Neuron (in vitro differentiated cells): ENCODE results near the gene PDIA2.
"Not testable (repeated sequence)": the region's sequence is repeated elsewhere in the genome, so short reads cannot be mapped to it uniquely, and the experiment has no call there.

Experiments
- H2AFZ ChIP-seq: one replicate; pipeline ENCODE4 v1.6.1; 2013; ENCODE audit warnings: low read depth, mild to moderate bottlenecking, inconsistent platforms, low read length, moderate library complexity
- H3K27me3 ChIP-seq: one replicate; pipeline ENCODE4 v1.6.1; 2013; ENCODE audit warnings: low read length; ENCODE audit not compliant: insufficient read depth
- H3K36me3 ChIP-seq: one replicate; pipeline ENCODE4 v1.6.1; 2013; ENCODE audit warnings: low read length; ENCODE audit not compliant: insufficient read depth
- H3K4me1 ChIP-seq: one replicate; pipeline ENCODE4 v1.6.1; 2013; ENCODE audit warnings: low read length; ENCODE audit not compliant: insufficient read depth
- H3K4me3 ChIP-seq: 2 replicates; pipeline ENCODE4 v1.5.1; 2013; ENCODE audit warnings: mild to moderate bottlenecking, low read length, moderate library complexity
- H3K9me3 ChIP-seq: one replicate; pipeline ENCODE4 v1.6.1; 2013; ENCODE audit warnings: low read length

PDIA2 gene

DNA sequence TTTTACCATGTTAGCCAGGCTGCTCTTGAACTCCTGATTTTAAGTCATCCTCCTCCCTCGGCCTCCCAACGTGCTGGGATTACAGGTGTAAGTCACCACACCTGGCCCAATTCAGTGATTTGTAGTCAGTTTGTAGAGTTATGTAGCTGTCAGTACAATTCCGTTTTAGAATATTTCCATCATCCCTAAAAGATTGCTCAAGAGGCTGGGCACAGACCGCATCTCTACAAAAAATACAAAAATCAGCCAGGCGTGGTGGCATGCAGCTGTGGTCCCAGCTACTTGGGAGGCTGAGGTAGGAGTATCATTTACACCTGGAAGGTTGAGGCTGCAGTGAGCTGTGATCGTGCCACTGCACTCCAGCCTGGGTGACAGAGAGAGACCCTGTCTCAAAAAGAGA lies 27.8 kb upstream of the PDIA2 start:
- no peaks in the 10 kb centered on the region for H3K4me1 ChIP-seq
- H3K4me3 ChIP-seq: no peak overlapping the region
- no peak overlapping the region for H2AFZ ChIP-seq
- H3K27me3 ChIP-seq: no peaks in the 10 kb centered on the region
- H3K9me3 ChIP-seq: peaks cover 4% of the 10 kb centered on the region
- H3K36me3 ChIP-seq: peaks cover 52% of the 10 kb centered on the region

DNA sequence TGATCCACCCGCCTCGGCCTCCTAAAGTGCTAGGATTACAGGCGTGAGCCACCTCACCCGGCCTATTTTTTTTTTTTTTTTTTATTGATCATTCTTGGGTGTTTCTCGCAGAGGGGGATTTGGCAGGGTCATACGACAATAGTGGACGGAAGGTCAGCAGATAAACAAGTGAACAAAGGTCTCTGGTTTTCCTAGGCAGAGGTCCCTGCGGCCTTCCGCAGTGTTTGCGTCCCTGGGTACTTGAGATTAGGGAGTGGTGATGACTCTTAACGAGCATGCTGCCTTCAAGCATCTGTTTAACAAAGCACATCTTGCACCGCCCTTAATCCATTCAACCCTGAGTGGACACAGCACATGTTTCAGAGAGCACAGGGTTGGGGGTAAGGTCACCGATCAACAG lies 24.9 kb upstream of the PDIA2 start:
- H3K27me3 ChIP-seq, H2AFZ ChIP-seq, H3K4me3 ChIP-seq, H3K4me1 ChIP-seq, H3K9me3 ChIP-seq: not testable (repeated sequence)
- H3K36me3 ChIP-seq: peaks cover 62% of the 10 kb centered on the region

DNA sequence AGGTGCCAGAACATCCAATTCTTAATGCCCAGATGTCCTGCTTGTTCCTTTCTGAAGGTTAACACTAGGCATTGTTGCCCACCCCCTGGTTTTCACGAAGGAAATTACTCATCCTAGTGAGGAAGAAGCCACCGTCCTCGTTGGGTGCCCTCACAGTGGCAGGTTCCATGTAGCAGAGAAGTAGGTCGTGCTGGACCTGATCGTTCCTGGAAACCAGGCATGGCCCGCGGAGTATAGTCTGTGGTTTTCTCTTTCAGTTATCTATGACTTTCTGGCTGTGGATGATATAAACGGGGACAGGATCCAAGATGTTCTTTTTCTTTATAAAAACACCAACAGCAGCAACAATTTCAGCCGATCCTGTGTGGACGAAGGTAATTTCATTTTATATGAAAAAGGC lies 23.7 kb upstream of the PDIA2 start:
- Histone ChIP-seq H3K9me3 (peaks cover 4% of the 10 kb centered on the region), H3K36me3 (peaks cover 64% of the 10 kb centered on the region), H2AFZ (no peak overlapping the region), H3K27me3 (no peaks in the 10 kb centered on the region), H3K4me3 (no peak overlapping the region), H3K4me1 (no peaks in the 10 kb centered on the region)

DNA sequence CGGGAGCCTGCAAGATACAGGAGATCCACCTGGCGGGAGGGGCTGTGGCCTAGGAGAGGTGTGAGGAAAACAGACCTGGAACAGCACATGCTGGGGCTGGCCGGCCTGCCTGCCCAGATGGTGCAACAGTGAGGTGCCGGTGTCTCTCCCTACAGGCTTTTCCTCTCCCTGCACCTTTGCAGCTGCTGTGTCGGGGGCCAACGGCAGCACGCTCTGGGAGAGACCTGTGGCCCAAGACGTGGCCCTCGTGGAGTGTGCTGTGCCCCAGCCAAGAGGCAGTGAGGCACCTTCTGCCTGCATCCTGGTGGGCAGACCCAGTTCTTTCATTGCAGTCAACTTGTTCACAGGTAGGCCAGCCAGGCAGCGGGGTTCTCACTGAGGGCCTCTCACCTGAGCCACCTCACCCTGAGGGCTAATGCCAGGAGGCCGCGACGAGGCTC lies 23.1 kb upstream of the PDIA2 start:
- no peak overlapping the region for H3K4me3 ChIP-seq
- H3K9me3 ChIP-seq: peaks cover 4% of the 10 kb centered on the region
- H3K27me3 ChIP-seq: no peaks in the 10 kb centered on the region
- H3K36me3 ChIP-seq: peaks cover 67% of the 10 kb centered on the region
- no peak overlapping the region for H2AFZ ChIP-seq
- H3K4me1 ChIP-seq: no peaks in the 10 kb centered on the region

DNA sequence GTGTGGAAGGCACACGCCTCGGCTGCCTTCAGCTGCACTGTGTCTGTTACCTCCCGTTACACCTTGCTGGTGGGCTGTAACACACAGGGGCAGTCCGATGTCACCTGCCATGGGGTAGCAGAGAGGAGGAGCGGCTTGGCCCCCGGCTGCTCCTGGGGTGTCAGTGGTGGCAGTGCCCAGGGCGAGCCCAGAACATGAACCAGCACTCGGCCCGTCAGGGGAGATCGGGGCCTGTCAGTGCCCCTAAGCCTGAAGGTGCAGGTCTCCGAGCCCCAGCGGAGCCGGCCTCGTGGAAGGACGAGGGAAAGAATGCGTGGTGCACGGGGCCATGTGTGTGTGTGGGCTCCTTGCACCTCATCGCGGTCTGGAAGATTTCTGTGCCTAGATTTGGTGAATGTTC lies 22.6 kb upstream of the PDIA2 start:
- peaks cover 4% of the 10 kb centered on the region for H3K9me3 ChIP-seq

DNA sequence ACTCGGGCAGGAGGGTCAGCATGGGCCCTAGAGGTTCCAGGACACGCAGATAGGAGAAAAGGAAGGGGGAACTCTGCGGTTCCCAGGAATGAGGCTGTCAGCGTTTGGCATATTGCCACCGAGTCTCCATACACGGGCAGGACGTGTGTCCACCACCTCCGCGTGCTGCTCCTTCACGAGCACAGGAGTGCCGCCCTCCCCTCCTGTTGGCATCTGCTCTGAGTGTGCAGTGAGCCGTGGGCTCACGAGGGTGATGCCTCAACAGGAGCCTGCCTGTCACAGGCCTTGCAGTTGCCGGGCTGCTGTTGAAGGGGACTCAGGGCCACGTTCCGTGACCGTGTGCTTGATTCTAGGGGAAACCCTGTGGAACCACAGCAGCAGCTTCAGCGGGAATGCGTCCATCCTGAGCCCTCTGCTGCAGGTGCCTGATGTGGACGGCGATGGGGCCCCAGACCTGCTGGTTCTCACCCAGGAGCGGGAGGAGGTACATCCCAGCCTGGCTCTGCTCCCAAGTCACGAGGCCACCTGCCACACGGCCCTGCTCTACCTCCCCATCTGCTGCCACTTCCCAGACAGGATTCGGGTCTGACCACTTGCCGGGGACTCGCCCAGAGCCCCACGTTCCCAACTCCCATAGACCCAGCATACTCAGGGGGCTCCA lies 21.8 kb upstream of the PDIA2 start:
- Histone ChIP-seq H3K4me1 (no peaks in the 10 kb centered on the region), H2AFZ (no peak overlapping the region), H3K27me3 (no peaks in the 10 kb centered on the region), H3K9me3 (no peaks in the 10 kb centered on the region), H3K36me3 (peaks cover 67% of the 10 kb centered on the region), H3K4me3 (no peak overlapping the region)

More for the DNA sequence above, 22.6 kb upstream of the PDIA2 start:
- Histone ChIP-seq H3K4me1 (no peaks in the 10 kb centered on the region), H3K36me3 (peaks cover 69% of the 10 kb centered on the region), H3K4me3 (no peak overlapping the region), H2AFZ (no peak overlapping the region), H3K27me3 (no peaks in the 10 kb centered on the region)

DNA sequence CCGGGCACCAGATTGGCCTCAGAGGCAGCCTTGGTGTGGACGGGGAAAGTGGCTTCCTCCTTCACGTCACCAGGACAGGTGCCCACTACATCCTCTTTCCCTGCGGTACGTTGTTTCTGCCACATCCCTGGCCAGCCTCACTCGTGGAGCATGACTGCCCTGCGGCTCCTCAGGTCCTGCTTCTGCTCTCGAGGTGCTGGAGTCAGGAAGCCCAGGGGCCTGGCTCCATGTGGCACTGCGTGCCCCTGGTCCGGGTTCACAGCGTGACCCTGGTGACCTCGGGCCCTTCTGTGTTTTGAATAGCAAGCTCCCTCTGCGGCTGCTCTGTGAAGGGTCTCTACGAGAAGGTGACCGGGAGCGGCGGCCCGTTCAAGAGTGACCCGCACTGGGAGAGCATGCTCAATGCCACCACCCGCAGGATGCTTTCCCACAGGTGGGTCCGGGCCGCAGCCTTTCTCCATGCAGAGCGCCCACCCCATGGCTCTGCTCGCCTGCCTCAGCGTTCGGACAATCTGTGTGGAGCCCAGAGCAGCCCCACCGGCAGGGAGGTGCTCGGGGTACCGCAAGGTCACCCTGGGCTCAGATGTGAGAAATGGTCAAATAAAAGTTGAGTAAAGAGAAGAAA lies 20.7 kb upstream of the PDIA2 start:
- no peak overlapping the region for H3K4me3 ChIP-seq
- H3K36me3 ChIP-seq: peaks cover 63% of the 10 kb centered on the region
- no peaks in the 10 kb centered on the region for H3K4me1 ChIP-seq
- no peak overlapping the region for H2AFZ ChIP-seq
- H3K27me3 ChIP-seq: no peaks in the 10 kb centered on the region
- no peaks in the 10 kb centered on the region for H3K9me3 ChIP-seq

DNA sequence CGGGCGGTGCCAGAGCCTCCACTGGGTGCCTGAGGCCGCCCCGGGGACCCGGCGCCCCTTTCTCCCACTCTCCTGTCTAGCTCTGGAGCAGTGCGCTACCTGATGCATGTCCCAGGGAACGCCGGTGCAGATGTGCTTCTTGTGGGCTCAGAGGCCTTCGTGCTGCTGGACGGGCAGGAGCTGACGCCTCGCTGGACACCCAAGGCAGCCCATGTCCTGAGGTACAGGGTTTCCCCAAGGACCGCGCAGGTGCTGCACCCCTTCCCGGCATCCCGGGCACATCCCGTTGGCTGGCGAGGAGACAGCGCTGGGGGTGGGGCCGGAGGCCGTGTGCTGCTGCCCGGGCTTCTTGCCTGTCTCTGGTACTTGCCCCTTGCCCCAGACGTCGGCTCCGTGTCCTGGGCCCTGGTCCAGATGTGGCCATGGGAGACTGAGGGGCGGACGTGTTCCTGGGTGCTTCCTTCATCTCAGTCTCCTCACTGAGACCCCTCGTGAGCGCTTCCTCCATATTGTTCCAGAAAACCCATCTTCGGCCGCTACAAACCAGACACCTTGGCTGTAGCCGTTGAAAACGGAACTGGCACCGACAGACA lies 19.7 kb upstream of the PDIA2 start:
- no peak overlapping the region for H2AFZ ChIP-seq
- no peaks in the 10 kb centered on the region for H3K27me3 ChIP-seq
- H3K36me3 ChIP-seq: peaks cover 63% of the 10 kb centered on the region
- no peak overlapping the region for H3K4me3 ChIP-seq
- H3K9me3 ChIP-seq: no peaks in the 10 kb centered on the region
- H3K4me1 ChIP-seq: no peaks in the 10 kb centered on the region

DNA sequence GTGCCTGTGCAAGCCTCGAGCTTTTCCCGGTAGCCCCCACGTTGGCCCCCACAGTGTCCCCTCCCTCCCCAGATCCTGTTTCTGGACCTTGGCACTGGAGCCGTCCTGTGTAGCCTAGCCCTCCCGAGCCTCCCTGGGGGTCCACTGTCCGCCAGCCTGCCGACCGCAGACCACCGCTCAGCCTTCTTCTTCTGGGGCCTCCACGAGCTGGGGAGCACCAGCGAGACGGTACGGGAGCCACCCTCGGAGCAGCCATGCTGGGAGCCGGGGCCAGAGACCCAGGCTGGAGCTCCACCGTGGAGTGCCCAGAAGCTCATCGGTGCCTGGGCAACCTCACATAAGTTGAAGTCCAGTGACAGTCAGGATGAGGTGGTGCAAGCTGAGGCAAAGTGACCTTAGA lies 19.0 kb upstream of the PDIA2 start:
- no peaks in the 10 kb centered on the region for H3K4me1 ChIP-seq
- no peak overlapping the region for H2AFZ ChIP-seq
- no peaks in the 10 kb centered on the region for H3K9me3 ChIP-seq
- no peaks in the 10 kb centered on the region for H3K27me3 ChIP-seq
- H3K36me3 ChIP-seq: peaks cover 63% of the 10 kb centered on the region
- no peak overlapping the region for H3K4me3 ChIP-seq

DNA sequence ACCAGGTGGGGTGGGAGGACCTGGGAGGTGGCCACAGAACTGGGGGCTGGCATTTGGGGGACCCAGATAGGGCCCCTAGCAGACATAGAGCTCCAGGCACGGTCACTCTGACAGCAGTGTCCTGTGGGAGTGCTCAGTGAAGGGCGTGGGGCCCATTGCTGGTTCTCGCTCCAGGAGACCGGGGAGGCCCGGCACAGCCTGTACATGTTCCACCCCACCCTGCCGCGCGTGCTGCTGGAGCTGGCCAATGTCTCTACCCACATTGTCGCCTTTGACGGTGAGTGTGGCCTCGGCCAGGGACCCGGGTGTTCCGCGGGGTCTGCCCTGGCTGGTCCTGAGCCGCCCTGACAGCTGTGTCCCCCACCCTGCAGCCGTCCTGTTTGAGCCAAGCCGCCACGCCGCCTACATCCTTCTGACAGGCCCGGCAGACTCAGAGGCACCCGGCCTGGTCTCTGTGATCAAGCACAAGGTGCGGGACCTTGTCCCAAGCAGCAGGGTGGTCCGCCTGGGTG lies 18.5 kb upstream of the PDIA2 start:
- Histone ChIP-seq H3K36me3 (peaks cover 57% of the 10 kb centered on the region), H3K4me1 (no peaks in the 10 kb centered on the region), H2AFZ (no peak overlapping the region), H3K4me3 (no peak overlapping the region), H3K9me3 (no peaks in the 10 kb centered on the region), H3K27me3 (no peaks in the 10 kb centered on the region)

DNA sequence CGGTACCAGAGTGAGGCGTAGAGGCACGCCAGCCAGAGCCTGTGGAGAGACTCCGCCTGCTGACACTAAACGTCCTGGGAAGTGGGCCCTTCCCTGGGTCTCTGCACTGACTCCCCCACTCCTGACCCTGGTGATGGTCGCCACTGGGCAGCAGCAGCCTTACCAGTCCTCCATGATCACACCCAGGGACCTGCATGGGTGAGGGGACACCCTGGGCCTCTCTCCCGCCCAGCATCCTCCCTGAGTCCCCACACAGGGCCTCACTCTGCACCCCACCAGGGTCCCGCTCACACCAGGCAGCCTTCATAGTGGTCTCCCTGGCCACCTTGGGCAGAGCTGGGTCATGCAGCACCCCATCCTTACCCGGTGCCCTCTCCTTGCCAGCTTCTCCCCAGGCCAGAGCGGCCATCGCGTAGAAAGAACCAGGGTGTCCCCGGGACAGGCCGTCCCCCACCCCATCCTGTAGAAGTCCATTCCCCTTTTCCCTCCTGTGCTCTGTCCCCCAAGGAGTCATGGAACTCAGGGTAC lies 17.9 kb upstream of the PDIA2 start:
- Histone ChIP-seq H3K9me3 (no peaks in the 10 kb centered on the region), H3K27me3 (no peaks in the 10 kb centered on the region), H3K36me3 (peaks cover 51% of the 10 kb centered on the region), H2AFZ (no peak overlapping the region), H3K4me1 (no peaks in the 10 kb centered on the region), H3K4me3 (no peak overlapping the region)

DNA sequence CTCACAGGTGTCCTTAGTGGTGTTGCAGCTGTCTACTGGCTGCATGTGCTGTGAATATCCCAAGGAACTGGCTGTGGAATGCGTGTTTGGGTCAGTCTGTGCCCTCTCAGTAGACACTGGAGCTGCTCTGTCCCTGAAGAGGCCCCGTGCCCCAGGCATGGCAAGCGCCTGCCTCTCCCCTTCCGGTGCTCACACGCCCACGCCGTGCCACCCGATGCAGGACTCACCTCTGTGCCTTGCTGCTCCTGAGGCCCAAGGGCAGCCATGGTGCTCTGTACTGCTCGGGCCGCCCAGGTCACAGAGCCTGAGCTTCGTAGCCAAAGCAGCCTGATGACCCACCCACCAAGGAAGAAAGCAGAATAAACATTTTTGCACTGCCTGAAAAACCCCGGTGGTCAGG lies 17.3 kb upstream of the PDIA2 start:
- H3K4me3 ChIP-seq: no peak overlapping the region
- H3K36me3 ChIP-seq: peaks cover 45% of the 10 kb centered on the region
- H3K9me3 ChIP-seq: no peaks in the 10 kb centered on the region
- no peak overlapping the region for H2AFZ ChIP-seq
- H3K27me3 ChIP-seq: no peaks in the 10 kb centered on the region
- no peaks in the 10 kb centered on the region for H3K4me1 ChIP-seq
